BJ (cell line): Measurements from ENCODE around the gene TEX52. TPM values are rescaled to one million over a fixed set of nuclear protein-coding genes. Genes with fewer than 3 reads are reported as not detected.
"Not testable (repeated sequence)": the region's sequence is repeated elsewhere in the genome, so short reads cannot be mapped to it uniquely, and the experiment has no call there.

Source experiments
- CTCF ChIA-PET: fragments of 350-600 bp; formaldehyde crosslinking; extraction: SDS; loops from one replicate; lab custom pipeline; 2021; ENCODE audit warnings: antibody characterized with exemption, inconsistent platforms; lab: Yijun Ruan, JAX
- POLR2A ChIA-PET: fragments of 300-600 bp; sonication (Branson Sonifier 250); formaldehyde crosslinking; extraction: SDS; loops from one replicate; lab custom pipeline; 2021; ENCODE audit warnings: antibody characterized with exemption; lab: Charles Lee
- DNase-seq: peaks from one replicate; pipeline ENCODE4 v3.0.0-alpha.2; 2011; ENCODE audit warnings: low read depth
- H3K27me3 ChIP-seq: 2 replicates; pipeline ENCODE4 v1.6.0; 2011; ENCODE audit warnings: low read length; ENCODE audit not compliant: control insufficient read depth, insufficient read depth
- H3K36me3 ChIP-seq: 2 replicates; pipeline ENCODE4 v1.5.1; 2011; ENCODE audit warnings: low read length; ENCODE audit not compliant: control insufficient read depth, insufficient read depth
- H3K4me3 ChIP-seq: 2 replicates; pipeline ENCODE4 v1.5.1; 2011; ENCODE audit warnings: low read depth, mild to moderate bottlenecking, control low read depth, low read length
- CTCF ChIP-seq: IDR thresholded peaks from 2 replicates; pipeline ENCODE4 v1.5.1; 2011; ENCODE audit warnings: low read depth, mild to moderate bottlenecking, control low read depth, inconsistent platforms, low read length, moderate library complexity; ENCODE audit not compliant: insufficient read depth
- polyA plus RNA-seq: library from polyadenylated mRNA; depleted of rRNA; stranded (reverse); fragments of >200 nt; gene quantifications from 2 replicates; pipeline ENCODE4 v1.2.3, GENCODE V29; 2011

Gene TEX52
- polyA plus RNA-seq, 1 experiment: not detected

- Histone ChIP-seq H3K36me3 (no peaks in the 10 kb centered on the region; the same call in 1 of the 2 replicates), H3K27me3 (no peaks in the 10 kb centered on the region), H3K4me3 (no peak overlapping the region)
- TF ChIP-seq CTCF: no peak
- CTCF ChIA-PET: interaction anchor here (1.5 to 1.6 kb wide), 2 partner anchors 9 to 11 kb away, joined by 4 to 6 read pairs; partner anchors contain the start of gene TULP3
- DNase-seq: no peak
- POLR2A ChIA-PET: no interaction called here
Measured at GRCh38 chr12:2879853-2880252, 23.0 kb upstream of the TEX52 start.

- H3K27me3 ChIP-seq: no peaks in the 10 kb centered on the region
- no peaks in the 10 kb centered on the region; the same call in 1 of the 2 replicates for H3K36me3 ChIP-seq
- TF ChIP-seq CTCF: peak; percentile 14; the same call in 1 of the 2 replicates
- DNase-seq: no peak
- H3K4me3 ChIP-seq: peak overlapping the region; percentile 70
- POLR2A ChIA-PET: interaction anchor here (0.6 kb wide), 1 partner anchor 12 kb away, joined by 3 read pairs; the partner anchor contains the start of gene TULP3
- CTCF ChIA-PET: interaction anchor here (0.7 to 1.7 kb wide), 7 partner anchors 13 to 194 kb away, joined by 3 to 6 read pairs (median 4); partner anchors contain the start of gene TULP3
Measured at GRCh38 chr12:2877953-2878732, 21.3 kb upstream of the TEX52 start.

GRCh38 chr12:2877047-2877952 lies 20.5 kb upstream of the TEX52 start, which contains the start of the genes FOXM1 and RHNO1:
Gene FOXM1 (minus strand): TSS chr12:2877174. CDS start chr12:2874478, 2,696 bp downstream.
Gene RHNO1 (plus strand): TSS chr12:2877223. CDS start chr12:2885367, 8,144 bp downstream.
- CTCF ChIA-PET: interaction anchor here (0.9 to 1.7 kb wide), 4 partner anchors 32 to 195 kb away, joined by 3 to 5 read pairs (median 4); no protein-coding TSS in a partner anchor
- no peak for DNase-seq

GRCh38 chr12:2876431-2877046 lies 19.7 kb upstream of the TEX52 start:
- no peaks in the 10 kb centered on the region; the same call in 1 of the 2 replicates for H3K36me3 ChIP-seq
- no peak for DNase-seq
- CTCF ChIA-PET: interaction anchor here (1.7 kb wide), 1 partner anchor 158 kb away, joined by 5 read pairs; no protein-coding TSS in a partner anchor

More at GRCh38 chr12:2877047-2877952, 20.5 kb upstream of the TEX52 start, which contains the start of the genes FOXM1 and RHNO1:
- TF ChIP-seq CTCF: peak; percentile 23; the same call in 1 of the 2 replicates
- Histone ChIP-seq H3K27me3 (no peaks in the 10 kb centered on the region), H3K36me3 (no peaks in the 10 kb centered on the region; the same call in 1 of the 2 replicates), H3K4me3 (peak within 1 kb of the TSS; percentile 70)
- POLR2A ChIA-PET: no interaction called here

GRCh38 chr12:2868986-2869632 lies 12.3 kb upstream of the TEX52 start:
- H3K4me3 ChIP-seq, DNase-seq, H3K36me3 ChIP-seq, H3K27me3 ChIP-seq: not testable (repeated sequence)
- CTCF ChIA-PET: interaction anchor here (0.7 to 4.0 kb wide), 2 partner anchors 15 to 359 kb away, joined by 3 to 21 read pairs; no protein-coding TSS in a partner anchor
- POLR2A ChIA-PET: interaction anchor here (0.5 to 0.6 kb wide), 2 partner anchors 43 to 76 kb away, joined by 6 to 11 read pairs; no protein-coding TSS in a partner anchor

More at GRCh38 chr12:2876431-2877046, 19.7 kb upstream of the TEX52 start:
- POLR2A ChIA-PET: no interaction called here
- no peaks in the 10 kb centered on the region for H3K27me3 ChIP-seq
- peak overlapping the region; percentile 70 for H3K4me3 ChIP-seq
- TF ChIP-seq CTCF: no peak
